RWPE1 (cell line): ENCODE results near the gene SLC48A1.
"Not testable (repeated sequence)": the region's sequence is repeated elsewhere in the genome, so short reads cannot be mapped to it uniquely, and the experiment has no call there.

ENCODE experiments used
- CTCF ChIA-PET: fragments of 350-600 bp; sonication (Branson Sonifier 250); formaldehyde crosslinking; extraction: SDS; loops from one replicate; lab custom pipeline; 2021; lab: Yijun Ruan, JAX
- POLR2A ChIA-PET: fragments of 400-600 bp; formaldehyde crosslinking; extraction: SDS; loops from one replicate; lab custom pipeline; 2020; ENCODE audit warnings: antibody characterized with exemption; ENCODE audit not compliant: low non-redundant PET; lab: Yijun Ruan, JAX
- DNase-seq: peaks from one replicate; pipeline ENCODE4 v3.0.0; 2012; ENCODE audit warnings: low spot score
- H3K27ac ChIP-seq: fragments of 450-650 bp; 2 replicates; pipeline ENCODE4 v1.5.1; 2017
- CTCF ChIP-seq: fragments of 450-650 bp; conservative IDR thresholded peaks from 2 replicates; pipeline ENCODE4 v1.5.1; 2017; ENCODE audit warnings: low read depth, mild to moderate bottlenecking

Gene SLC48A1

GRCh38 chr12:47812797-47813510 is 39.9 kb downstream of the SLC48A1 start:
- ChIA-PET CTCF (interaction anchor here (0.6 to 2.0 kb wide), 4 partner anchors 19 to 814 kb away, joined by 3 to 13 read pairs (median 3); no protein-coding TSS in a partner anchor), POLR2A (interaction anchor here (0.6 to 1.6 kb wide), 3 partner anchors 11 to 353 kb away, joined by 6 to 9 read pairs (median 8); no protein-coding TSS in a partner anchor)
- DNase-seq = peak; percentile 92
- H3K27ac ChIP-seq = peak overlapping the region; percentile 99
- TF ChIP-seq CTCF = no peak

GRCh38 chr12:47813511-47814196 is 40.6 kb downstream of the SLC48A1 start:
- POLR2A ChIA-PET = interaction anchor here (0.6 to 1.6 kb wide), 3 partner anchors 11 to 353 kb away, joined by 6 to 9 read pairs (median 8); no protein-coding TSS in a partner anchor
- DNase-seq = no peak
- H3K27ac ChIP-seq = peak overlapping the region; percentile 99
- no peak for TF ChIP-seq CTCF
- CTCF ChIA-PET = interaction anchor here (0.6 to 2.0 kb wide), 5 partner anchors 12 to 813 kb away, joined by 3 to 13 read pairs (median 3); no protein-coding TSS in a partner anchor

GRCh38 chr12:47814539-47815170 is 41.6 kb downstream of the SLC48A1 start:
- H3K27ac ChIP-seq = peak overlapping the region; percentile 99
- DNase-seq = no peak
- ChIA-PET POLR2A (no interaction called here), CTCF (interaction anchor here (0.6 to 2.0 kb wide), 3 partner anchors 13 to 275 kb away, joined by 4 to 13 read pairs (median 4); no protein-coding TSS in a partner anchor)
- no peak for TF ChIP-seq CTCF

GRCh38 chr12:47815447-47815846 is 42.4 kb downstream of the SLC48A1 start:
- CTCF ChIA-PET, POLR2A ChIA-PET: not testable (repeated sequence)
- H3K27ac ChIP-seq = peak overlapping the region; percentile 99

GRCh38 chr12:47816403-47817271 is 43.6 kb downstream of the SLC48A1 start:
- no peak for TF ChIP-seq CTCF
- no peak for DNase-seq
- H3K27ac ChIP-seq = peak overlapping the region; percentile 99
- ChIA-PET POLR2A (interaction anchor here (1.5 kb wide), 1 partner anchor 15 kb away, joined by 4 read pairs; no protein-coding TSS in a partner anchor), CTCF (interaction anchor here (1.0 to 1.4 kb wide), 4 partner anchors 9 to 74 kb away, joined by 3 to 5 read pairs (median 4); no protein-coding TSS in a partner anchor)

More at GRCh38 chr12:47815447-47815846, 42.4 kb downstream of the SLC48A1 start:
- DNase-seq = not testable (repeated sequence)
